WTC11 (cell line): ENCODE data around the gene PLEKHA6. TPM values are rescaled to one million over a fixed set of nuclear protein-coding genes. Genes with fewer than 3 reads are reported as not detected.

Experiments used
- ATAC-seq: fragments of 200-7000 bp; cut with Tn5 transposase; 2 replicates; pipeline ENCODE4 v1.10.0; 2021; ENCODE audit warnings: mild to moderate bottlenecking, moderate library complexity
- CTCF ChIA-PET: fragments of 300-600 bp; sonication (Branson Sonifier 250); formaldehyde crosslinking; loops from one replicate; lab custom pipeline; 2021; ENCODE audit warnings: antibody characterized with exemption; lab: Charles Lee
- POLR2A ChIA-PET: fragments of 350-600 bp; sonication (Branson Sonifier 250); formaldehyde crosslinking; loops from one replicate; lab custom pipeline; 2021; ENCODE audit warnings: antibody characterized with exemption; lab: Charles Lee
- DNase-seq: peaks from one replicate; pipeline ENCODE4 v3.0.0; 2021; ENCODE audit warnings: low spot score
- H3K27ac Mint-ChIP-seq: 2 replicates; pipeline ENCODE4 v1.8.0; 2021; ENCODE audit warnings: mixed read lengths
- H3K27me3 Mint-ChIP-seq: 2 replicates; pipeline ENCODE4 v1.8.0; 2021; ENCODE audit warnings: low read depth, mild to moderate bottlenecking, moderate library complexity, mixed read lengths
- H3K36me3 Mint-ChIP-seq: 2 replicates; pipeline ENCODE4 v1.8.0; 2021; ENCODE audit warnings: mixed read lengths
- H3K4me1 Mint-ChIP-seq: 2 replicates; pipeline ENCODE4 v1.8.0; 2022; ENCODE audit warnings: mixed read lengths
- H3K4me3 Mint-ChIP-seq: 2 replicates; pipeline ENCODE4 v1.8.0; 2021; ENCODE audit warnings: mild to moderate bottlenecking, moderate library complexity, mixed read lengths
- H3K9me3 Mint-ChIP-seq: 2 replicates; pipeline ENCODE4 v1.8.0; 2021; ENCODE audit warnings: mixed read lengths
- AFF4 ChIP-seq: sonication (generic); formaldehyde crosslinking; IDR thresholded peaks from 2 replicates; pipeline ENCODE4 v1.8.1; 2023; ENCODE audit warnings: mild to moderate bottlenecking, missing genetic modification reagents, borderline replicate concordance
- E2F1 ChIP-seq: sonication (generic); formaldehyde crosslinking; IDR thresholded peaks from 2 replicates; pipeline ENCODE4 v1.8.0; 2022; ENCODE audit warnings: mild to moderate bottlenecking, missing genetic modification reagents
- E2F4 ChIP-seq: sonication (generic); formaldehyde crosslinking; IDR thresholded peaks from 2 replicates; pipeline ENCODE4 v1.8.1; 2022; ENCODE audit warnings: low read depth, mild to moderate bottlenecking, moderate library complexity, missing genetic modification reagents, borderline replicate concordance
- ELF4 ChIP-seq: sonication (generic); formaldehyde crosslinking; IDR thresholded peaks from 2 replicates; pipeline ENCODE4 v1.8.1; 2022; ENCODE audit warnings: low read depth, mild to moderate bottlenecking, moderate library complexity, missing genetic modification reagents
- ERG ChIP-seq: fragments of 250-450 bp; sonication (Bioruptor Pico); IDR thresholded peaks from 2 replicates; pipeline ENCODE4 v1.8.0; 2021; ENCODE audit warnings: mild to moderate bottlenecking
- FOXJ3 ChIP-seq: sonication (generic); formaldehyde crosslinking; IDR thresholded peaks from 2 replicates; pipeline ENCODE4 v1.9.0; 2021; ENCODE audit warnings: missing genetic modification reagents, mild to moderate bottlenecking, borderline replicate concordance
- GABPB1 ChIP-seq: sonication (generic); formaldehyde crosslinking; IDR thresholded peaks from 2 replicates; pipeline ENCODE4 v1.8.1; 2023; ENCODE audit warnings: mild to moderate bottlenecking, missing genetic modification reagents
- HMGA2 ChIP-seq: fragments of 250-450 bp; sonication (Bioruptor Pico); IDR thresholded peaks from 2 replicates; pipeline ENCODE4 v1.4.0; 2021; ENCODE audit warnings: mild to moderate bottlenecking, moderate library complexity
- IRF1 ChIP-seq: sonication (generic); formaldehyde crosslinking; IDR thresholded peaks from 2 replicates; pipeline ENCODE4 v1.8.0; 2023; ENCODE audit warnings: missing genetic modification reagents
- JUN ChIP-seq: sonication (generic); formaldehyde crosslinking; IDR thresholded peaks from 2 replicates; pipeline ENCODE4 v1.8.0; 2023; ENCODE audit warnings: mild to moderate bottlenecking, missing genetic modification reagents
- MAX ChIP-seq: sonication (generic); formaldehyde crosslinking; IDR thresholded peaks from 2 replicates; pipeline ENCODE4 v1.8.0; 2022; ENCODE audit warnings: mild to moderate bottlenecking, missing genetic modification reagents
- PREB ChIP-seq: sonication (generic); formaldehyde crosslinking; IDR thresholded peaks from 2 replicates; pipeline ENCODE4 v1.8.1; 2022; ENCODE audit warnings: mild to moderate bottlenecking, missing genetic modification reagents, moderate library complexity, borderline replicate concordance
- SOX15 ChIP-seq: fragments of 250-450 bp; sonication (Bioruptor Pico); IDR thresholded peaks from 2 replicates; pipeline ENCODE4 v1.9.0; 2021; ENCODE audit warnings: mild to moderate bottlenecking
- SP1 ChIP-seq: sonication (generic); formaldehyde crosslinking; conservative IDR thresholded peaks from 2 replicates; pipeline ENCODE4 v1.8.1; 2022; ENCODE audit warnings: missing genetic modification reagents
- TEAD1 ChIP-seq: sonication (generic); formaldehyde crosslinking; IDR thresholded peaks from 2 replicates; pipeline ENCODE4 v1.8.0; 2022; ENCODE audit warnings: mild to moderate bottlenecking, missing genetic modification reagents
- TP53 ChIP-seq: sonication (generic); formaldehyde crosslinking; IDR thresholded peaks from 2 replicates; pipeline ENCODE4 v1.8.1; 2023; ENCODE audit warnings: mild to moderate bottlenecking, missing genetic modification reagents
- ZNF396 ChIP-seq: fragments of 250-450 bp; sonication (Bioruptor Pico); IDR thresholded peaks from 2 replicates; pipeline ENCODE4 v1.8.0; 2021; ENCODE audit warnings: mild to moderate bottlenecking, moderate library complexity, borderline replicate concordance
- ZSCAN18 ChIP-seq: fragments of 250-450 bp; sonication (Bioruptor Pico); IDR thresholded peaks from 2 replicates; pipeline ENCODE4 v2.1.2; 2022; ENCODE audit warnings: mild to moderate bottlenecking, moderate library complexity
- total RNA-seq: library from RNA; stranded (reverse); gene quantifications from 3 replicates; pipeline ENCODE4 v1.2.3, GENCODE V29; 2021

PLEKHA6 gene
- total RNA-seq, 1 experiment from 2014 or later: 11.6 TPM

- DNase-seq (no peak), ATAC-seq (no peak)
- peaks cover 13% of the 10 kb centered on the region for H3K4me1 Mint-ChIP-seq
- H3K27ac Mint-ChIP-seq: no peak overlapping the region; the same call in 1 of the 2 replicates
- TF ChIP-seq ZSCAN18 (CRISPR knock-in tag): no peak
- no peak for TF ChIP-seq PREB (CRISPR knock-in tag)
- no peak for TF ChIP-seq GABPB1 (CRISPR knock-in tag)
- no peak for TF ChIP-seq AFF4
- no peak for TF ChIP-seq JUN (CRISPR knock-in tag)
- no peak for TF ChIP-seq ERG (CRISPR knock-in tag)
- TF ChIP-seq ELF4: no peak
- TF ChIP-seq IRF1 (CRISPR knock-in tag): no peak
- no peak for TF ChIP-seq ZNF396
- no peak for TF ChIP-seq TP53 (CRISPR knock-in tag)
- TF ChIP-seq SP1: no peak
- TF ChIP-seq E2F1: no peak
- H3K9me3 Mint-ChIP-seq: no peaks in the 10 kb centered on the region
- H3K4me3 Mint-ChIP-seq: no peak overlapping the region
- no peaks in the 10 kb centered on the region for H3K36me3 Mint-ChIP-seq
- H3K27me3 Mint-ChIP-seq: no peaks in the 10 kb centered on the region
- POLR2A ChIA-PET: no interaction called here
- CTCF ChIA-PET: interaction anchor here (1.0 to 4.4 kb wide), 6 partner anchors 22 to 120 kb away, joined by 5 to 37 read pairs (median 10); partner anchors contain the start of gene PLEKHA6
Measured at GRCh38 chr1:204278958-204279357, 80.8 kb downstream of the PLEKHA6 start.

GRCh38 chr1:204278251-204278650, 81.5 kb downstream of the PLEKHA6 start:
- H3K27me3 Mint-ChIP-seq: no peaks in the 10 kb centered on the region
- H3K4me1 Mint-ChIP-seq: peaks cover 13% of the 10 kb centered on the region
- H3K27ac Mint-ChIP-seq: no peak overlapping the region
- H3K36me3 Mint-ChIP-seq: no peaks in the 10 kb centered on the region
- ChIA-PET POLR2A (no interaction called here), CTCF (interaction anchor here (0.9 to 4.4 kb wide), 7 partner anchors 21 to 120 kb away, joined by 3 to 37 read pairs (median 6); partner anchors contain the start of gene PLEKHA6)
- TF ChIP-seq SP1 (no peak), SOX15 (CRISPR knock-in tag) (no peak), HMGA2 (CRISPR knock-in tag) (no peak), TEAD1 (CRISPR knock-in tag) (no peak), MAX (CRISPR knock-in tag) (no peak), FOXJ3 (CRISPR knock-in tag) (no peak), E2F4 (CRISPR knock-in tag) (no peak), JUN (CRISPR knock-in tag) (no peak)
- DNase-seq (no peak), ATAC-seq (no peak)
- no peaks in the 10 kb centered on the region for H3K9me3 Mint-ChIP-seq
- no peak overlapping the region for H3K4me3 Mint-ChIP-seq
